ENCODE measurements around the gene LRBA. TPM values are rescaled to one million over a fixed set of nuclear protein-coding genes. Genes with fewer than 3 reads are reported as not detected.

The LRBA gene
- total and polyA plus RNA-seq, 12 donors = 6.2 to 31.2 (median 23.9) TPM

GRCh38 chr4:150251752-150252190 is 763.3 kb downstream of the LRBA start:
- H3K9me3 ChIP-seq = no peaks in the 10 kb centered on the region
- intact Hi-C loops (cut with DNase I) = no loop called here
- no peak for TF ChIP-seq CTCF (IDR thresholded peaks at IDR 0.05)
- peaks cover 0 to 76% (median 7%) of the 10 kb centered on the region in 9 donors for H3K36me3 ChIP-seq
- no peak overlapping the region for H3K27ac ChIP-seq
- no peak overlapping the region for H3K4me3 ChIP-seq
- WGBS, 2 donors = 64 to 86% methylated on average over 7 of the region's 7 CpGs
- H3K27me3 ChIP-seq = no peaks in the 10 kb centered on the region
- peaks cover 0 to 8% (median 0%) of the 10 kb centered on the region in 9 donors for H3K4me1 ChIP-seq
- DNase-seq = no peak
- peak in 4 of 8 donors; percentile 27 to 42 (median 35) for ATAC-seq

GRCh38 chr4:150250998-150251651 is 764.0 kb downstream of the LRBA start:
- DNase-seq (no peak), ATAC-seq (peak in 1 of 8 donors; percentile 13)
- peaks cover 0 to 69% (median 7%) of the 10 kb centered on the region in 9 donors for H3K36me3 ChIP-seq
- no peak overlapping the region for H3K4me3 ChIP-seq
- H3K4me1 ChIP-seq = peaks cover 0 to 8% (median 0%) of the 10 kb centered on the region in 9 donors
- WGBS, 2 donors = 85% methylated on average over 4 of the region's 4 CpGs
- no peak for TF ChIP-seq CTCF (IDR thresholded peaks at IDR 0.05)
- no peaks in the 10 kb centered on the region for H3K9me3 ChIP-seq
- intact Hi-C loops (cut with DNase I) = no loop called here
- no peaks in the 10 kb centered on the region for H3K27me3 ChIP-seq
- H3K27ac ChIP-seq = no peak overlapping the region

- 91 to 93% methylated on average over 9 of the region's 9 CpGs for WGBS, 2 donors
- Histone ChIP-seq H3K4me3 (no peak overlapping the region), H3K27ac (no peak overlapping the region), H3K27me3 (no peaks in the 10 kb centered on the region), H3K9me3 (no peaks in the 10 kb centered on the region), H3K36me3 (peaks cover 0 to 63% (median 7%) of the 10 kb centered on the region in 9 donors), H3K4me1 (peaks cover 0 to 4% (median 0%) of the 10 kb centered on the region in 9 donors)
- no peak for TF ChIP-seq CTCF (IDR thresholded peaks at IDR 0.05)
- DNase-seq = no peak
- no peak for ATAC-seq
- intact Hi-C loops (cut with DNase I) = no loop called here
These were observed 764.6 kb downstream of the LRBA start for GRCh38 chr4:150250293-150250997.

GRCh38 chr4:150248181-150248580 is 766.9 kb downstream of the LRBA start:
- Histone ChIP-seq H3K27me3 (no peaks in the 10 kb centered on the region), H3K36me3 (peaks cover 0 to 46% (median 0%) of the 10 kb centered on the region in 9 donors), H3K4me3 (no peak overlapping the region), H3K9me3 (no peaks in the 10 kb centered on the region), H3K4me1 (peaks cover 0 to 4% (median 0%) of the 10 kb centered on the region in 9 donors), H3K27ac (no peak overlapping the region)
- DNase-seq (no peak), ATAC-seq (no peak)
- intact Hi-C loops (cut with DNase I) = loop anchor here in 1 of 10 donors (10.0 kb wide), 1 partner anchor 243 kb away; no protein-coding TSS in a partner anchor
- WGBS, 2 donors = 92 to 96% methylated on average over 4 of the region's 4 CpGs
- TF ChIP-seq CTCF (IDR thresholded peaks at IDR 0.05) = no peak
